T-cell (primary cell): ENCODE measurements around the gene NHS. TPM values are rescaled to one million over a fixed set of nuclear protein-coding genes. Genes with fewer than 3 reads are reported as not detected.
A peak's percentile ranks its signal among the peaks of the same experiment; 100 is the strongest.

Source experiments
- ATAC-seq, 4 experiments: fragments of 200-7000 bp in 3 of 4; fragments of 150-1000 bp in 1 of 4; cut with Tn5 transposase; replicated peaks in 1 of 4; 1 replicate in 3 of 4; 2 replicates in 1 of 4; pipeline ENCODE4 v1.10.0; 2021; ENCODE audit warnings: moderate library complexity in 3 of 4, mild to moderate bottlenecking in 2 of 4, moderate number of reproducible peaks in 1 of 4
- CTCF ChIA-PET, 2 donors: fragments of 300-600 bp; sonication (Branson Sonifier 250); formaldehyde crosslinking; loops; one replicate each; lab custom pipeline; 2022; ENCODE audit warnings: antibody characterized with exemption in 2 of 2; lab: Charles Lee
- POLR2A ChIA-PET, 2 donors: fragments of 300-600 bp; sonication (Branson Sonifier 250); formaldehyde crosslinking; loops; one replicate each; lab custom pipeline; 2022; ENCODE audit warnings: antibody characterized with exemption in 2 of 2; lab: Charles Lee
- DNase-seq, 35 experiments: peaks; one replicate each; pipeline versions ENCODE4 v3.0.0 to v3.0.0-alpha.2; 2013 to 2023
- H3K27ac ChIP-seq: one replicate; pipeline ENCODE4 v1.5.1; 2013; ENCODE audit warnings: low read length
- H3K27me3 ChIP-seq, 2 experiments: replicated peaks in 1 of 2; 1 replicate in 1 of 2; 2 replicates in 1 of 2; pipeline versions ENCODE4 v1.6.1 to v1.7.0; 2013; ENCODE audit warnings: low read length in 1 of 2, mixed read lengths in 1 of 2; ENCODE audit not compliant: control insufficient read depth in 2 of 2, insufficient read depth in 2 of 2; ENCODE audit errors: extremely low read depth in 1 of 2
- H3K36me3 ChIP-seq, 2 donors: 1 replicate in 1 of 2; 2 replicates in 1 of 2; pipeline versions ENCODE4 v1.6.1 to v1.7.0; 2013; ENCODE audit warnings: low read length in 1 of 2; ENCODE audit not compliant: control insufficient read depth in 2 of 2, insufficient read depth in 1 of 2; ENCODE audit errors: extremely low read depth in 1 of 2
- H3K4me1 ChIP-seq, 2 experiments: 1 replicate in 1 of 2; 2 replicates in 1 of 2; pipeline versions ENCODE4 v1.6.1 to v1.7.0; 2013; ENCODE audit warnings: low read length in 2 of 2, mixed read lengths in 1 of 2; ENCODE audit not compliant: insufficient read depth in 2 of 2, control insufficient read depth in 1 of 2; ENCODE audit errors: extremely low read depth in 1 of 2
- H3K4me3 ChIP-seq, 2 donors: 1 replicate in 1 of 2; 2 replicates in 1 of 2; pipeline versions ENCODE4 v1.5.1 to v1.7.0; 2013; ENCODE audit warnings: mild to moderate bottlenecking in 2 of 2, low read length in 1 of 2, moderate library complexity in 1 of 2; ENCODE audit not compliant: control insufficient read depth in 1 of 2; ENCODE audit errors: extremely low read depth in 1 of 2
- H3K9me3 ChIP-seq: 2 replicates; pipeline ENCODE4 v1.7.0; 2013
- H3K27ac Mint-ChIP-seq, 2 donors: one replicate each; pipeline ENCODE4 v1.8.0; 2020 to 2021; ENCODE audit warnings: mild to moderate bottlenecking in 2 of 2, mixed read lengths in 2 of 2
- H3K27me3 Mint-ChIP-seq, 2 donors: one replicate each; pipeline ENCODE4 v1.8.0; 2021 to 2022; ENCODE audit warnings: mixed read lengths in 2 of 2
- H3K36me3 Mint-ChIP-seq: one replicate; pipeline ENCODE4 v1.8.0; 2021; ENCODE audit warnings: mixed read lengths
- H3K4me1 Mint-ChIP-seq, 3 donors: one replicate each; pipeline ENCODE4 v1.8.0; 2020 to 2022; ENCODE audit warnings: mixed read lengths in 3 of 3, mild to moderate bottlenecking in 1 of 3
- H3K4me3 Mint-ChIP-seq, 3 donors: one replicate each; pipeline ENCODE4 v1.8.0; 2020 to 2022; ENCODE audit warnings: mild to moderate bottlenecking in 3 of 3, mixed read lengths in 3 of 3, moderate library complexity in 3 of 3
- H3K9me3 Mint-ChIP-seq, 3 donors: one replicate each; pipeline ENCODE4 v1.8.0; 2020 to 2022; ENCODE audit warnings: mixed read lengths in 3 of 3
- WGBS: methylation state at CpG from one replicate; pipeline ENCODE4 v1.1.5; 2013; ENCODE audit warnings: missing lambda C conversion rate; ENCODE audit not compliant: insufficient coverage; 5-methylcytosine and 5-hydroxymethylcytosine counted together
- total RNA-seq, 35 experiments: library from RNA in 6 of 35; stranded (reverse) in 6 of 35; fragments of 120-200 nt in 1 of 35; gene quantifications; one replicate each; pipeline versions ENCODE4 v1.2.1 to v1.2.4 and lab custom pipeline; 2013 to 2026

Gene NHS
- total RNA-seq, 5 donors from 2014 or later (not counting 1 experiment from before 2014, with no cell fraction given): 0.03 to 0.20 (median 0.11) TPM; not detected in 1

- CTCF ChIA-PET: interaction anchor here in 1 of 2 donors (0.7 kb wide), 1 partner anchor 208 kb away, joined by 9 read pairs; no protein-coding TSS in a partner anchor
- peaks cover 0 to 11% of the 10 kb centered on the region in 2 experiments for H3K27me3 ChIP-seq
- H3K36me3 ChIP-seq: no peaks in the 10 kb centered on the region
- WGBS: no CpG with 5 or more reads among the region's 5 CpGs
- Mint-ChIP-seq H3K27ac (peak overlapping the region in 1 of 2 donors; percentile 89), H3K4me1 (peaks cover 21 to 30% (median 22%) of the 10 kb centered on the region in 3 donors), H3K27me3 (peaks cover 2 to 3% of the 10 kb centered on the region in 2 donors), H3K9me3 (no peaks in the 10 kb centered on the region), H3K36me3 (no peaks in the 10 kb centered on the region), H3K4me3 (peak overlapping the region; percentile 86 to 98 (median 93))
- no peak for DNase-seq
- POLR2A ChIA-PET: interaction anchor here (0.7 kb wide), 3 partner anchors 250 to 940 kb away, joined by 3 to 11 read pairs (median 11); no protein-coding TSS in a partner anchor
- H3K27ac ChIP-seq: peak overlapping the region; percentile 61
- H3K4me1 ChIP-seq: peaks cover 7 to 21% of the 10 kb centered on the region in 2 experiments
- peak overlapping the region; percentile 59 to 60 for H3K4me3 ChIP-seq
- H3K9me3 ChIP-seq: no peaks in the 10 kb centered on the region
- no peak for ATAC-seq
Observed at GRCh38 chrX:17736478-17736855, 361.5 kb downstream of the NHS start.

DNA sequence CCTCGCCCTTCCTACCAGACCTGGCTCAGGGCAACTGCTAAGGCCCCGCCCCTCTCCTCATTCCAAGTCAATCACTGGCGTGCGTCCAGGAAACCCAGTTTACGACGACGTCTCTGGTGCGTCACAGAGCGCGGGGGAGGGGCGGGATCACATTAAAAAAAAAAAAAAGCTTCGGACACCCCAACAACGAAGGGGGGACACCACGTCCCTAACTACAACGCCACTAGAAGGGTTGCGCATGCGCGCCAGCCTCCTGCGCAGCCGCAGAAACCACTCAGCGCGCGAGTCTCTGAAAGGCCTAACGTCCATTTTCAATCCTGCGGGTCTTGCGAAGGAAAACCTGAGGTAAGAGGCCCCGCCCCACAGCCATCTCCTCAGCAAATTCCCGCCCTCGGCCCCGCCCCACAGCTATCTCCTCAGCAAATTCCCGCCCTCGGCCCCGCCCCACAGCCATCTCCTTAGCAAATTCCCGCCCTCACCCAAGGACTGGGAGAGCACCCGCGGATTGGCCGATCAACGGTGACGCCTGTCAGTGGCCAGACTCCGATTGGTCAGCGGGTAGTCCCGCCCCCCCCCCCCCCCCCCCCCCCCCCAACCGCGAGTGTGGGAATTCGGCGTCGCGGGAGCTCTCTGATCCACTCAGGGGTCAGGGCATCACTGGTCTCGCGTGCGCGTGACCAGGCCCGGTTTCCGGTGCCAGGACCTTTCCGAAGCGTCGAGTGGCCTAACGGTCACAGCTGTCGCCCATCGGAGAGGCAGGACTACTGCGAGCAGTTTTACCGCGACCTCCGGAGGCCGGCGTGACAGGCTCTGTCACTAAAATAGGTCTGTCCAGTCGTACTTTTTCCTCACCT is 362.1 kb downstream of the NHS start, which contains the start of gene SCML1:
Gene SCML1, plus strand, starts transcription at position 638 of the 854 bp plus-strand sequence. CDS start 6,694 bp downstream, outside the sequence.
- ATAC-seq (peak; percentile 75 to 85 (median 84)), DNase-seq (peak; percentile 63 to 88 (median 77))
- Histone ChIP-seq H3K27me3 (peaks cover 0 to 9% of the 10 kb centered on the region in 2 experiments), H3K27ac (peak within 1 kb of the TSS; percentile 64), H3K4me3 (peak within 1 kb of the TSS; percentile 60 to 80), H3K9me3 (no peaks in the 10 kb centered on the region), H3K36me3 (no peaks in the 10 kb centered on the region), H3K4me1 (peaks cover 8 to 21% of the 10 kb centered on the region in 2 experiments)
- peak within 1 kb of the TSS; percentile 89 to 93 for H3K27ac Mint-ChIP-seq
- CTCF ChIA-PET: interaction anchor here in 1 of 2 donors (0.7 to 1.0 kb wide), 2 partner anchors 208 to 1597 kb away, joined by 3 to 9 read pairs; no protein-coding TSS in a partner anchor
- H3K4me3 Mint-ChIP-seq: peak within 1 kb of the TSS; percentile 86 to 98 (median 93)
- H3K36me3 Mint-ChIP-seq: no peaks in the 10 kb centered on the region
- WGBS: 1% methylated on average over 11 of the region's 67 CpGs
- no peaks in the 10 kb centered on the region for H3K9me3 Mint-ChIP-seq
- H3K4me1 Mint-ChIP-seq: peaks cover 22 to 34% (median 26%) of the 10 kb centered on the region in 3 donors
- peaks cover 0 to 2% of the 10 kb centered on the region in 2 donors for H3K27me3 Mint-ChIP-seq
- POLR2A ChIA-PET: interaction anchor here (0.7 kb wide), 4 partner anchors 249 to 1610 kb away, joined by 3 to 11 read pairs (median 7); no protein-coding TSS in a partner anchor

- no peaks in the 10 kb centered on the region for H3K36me3 Mint-ChIP-seq
- peak in 3 of 4 experiments; percentile 21 to 43 (median 31) for ATAC-seq
- H3K4me1 Mint-ChIP-seq: peaks cover 26 to 40% (median 26%) of the 10 kb centered on the region in 3 donors
- H3K27me3 ChIP-seq: peaks cover 0 to 7% of the 10 kb centered on the region in 2 experiments
- no peaks in the 10 kb centered on the region for H3K9me3 ChIP-seq
- peak overlapping the region; percentile 86 to 98 (median 93) for H3K4me3 Mint-ChIP-seq
- WGBS: 0% methylated on average over 1 of the region's 15 CpGs
- H3K36me3 ChIP-seq: no peaks in the 10 kb centered on the region
- ChIA-PET CTCF (interaction anchor here in 1 of 2 donors (1.0 kb wide), 1 partner anchor 1596 kb away, joined by 3 read pairs; no protein-coding TSS in a partner anchor), POLR2A (interaction anchor here in 1 of 2 donors (0.7 kb wide), 1 partner anchor 1609 kb away, joined by 3 read pairs; no protein-coding TSS in a partner anchor)
- H3K27ac Mint-ChIP-seq: peak overlapping the region; percentile 86 to 93
- peak overlapping the region; percentile 64 for H3K27ac ChIP-seq
- no peaks in the 10 kb centered on the region for H3K9me3 Mint-ChIP-seq
- peak in 10 of 35 experiments; percentile 2 to 37 (median 24) for DNase-seq
- H3K4me3 ChIP-seq: peak overlapping the region; percentile 60 to 80
- H3K4me1 ChIP-seq: peaks cover 8 to 21% of the 10 kb centered on the region in 2 experiments
- peaks cover 0 to 2% of the 10 kb centered on the region in 2 donors for H3K27me3 Mint-ChIP-seq
Observed at GRCh38 chrX:17737710-17737985, 362.6 kb downstream of the NHS start.

DNA sequence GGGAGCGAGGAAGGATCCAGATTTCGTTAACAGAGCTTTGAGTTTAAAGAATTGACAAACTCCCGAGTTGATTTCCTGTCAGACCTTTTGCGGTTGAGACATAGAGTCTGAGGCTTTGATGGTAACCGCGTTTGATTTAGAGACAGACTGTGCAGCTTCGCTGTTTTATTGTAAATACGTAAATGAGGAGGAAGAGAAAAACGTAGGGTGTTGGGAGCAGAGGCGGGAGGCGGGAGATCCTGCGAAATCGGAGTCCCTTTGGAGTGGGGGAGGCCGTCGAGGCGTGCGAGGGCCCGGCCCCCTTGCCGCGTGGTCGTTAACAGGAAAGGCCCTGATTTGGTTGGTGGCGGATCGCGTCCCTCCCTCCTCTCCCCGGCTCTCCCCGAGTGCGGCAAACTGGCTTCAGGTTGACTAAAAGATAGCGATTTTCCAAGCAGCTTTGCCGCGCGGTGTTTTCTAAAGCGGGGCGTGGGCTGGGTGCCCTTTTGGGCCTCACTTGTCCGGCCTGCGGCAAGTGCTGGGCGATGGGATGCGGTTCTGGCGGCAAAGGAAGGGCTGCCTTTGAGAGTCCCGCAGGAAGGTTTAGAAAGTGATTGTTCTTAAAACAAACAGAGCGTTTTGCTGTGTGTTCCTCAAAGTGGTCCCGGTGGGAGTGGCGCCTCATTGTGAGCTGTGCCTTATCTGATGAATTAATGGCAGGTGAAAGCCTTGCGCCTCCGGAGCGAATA is 363.1 kb downstream of the NHS start:
- H3K27me3 ChIP-seq: peaks cover 0 to 7% of the 10 kb centered on the region in 2 experiments
- Mint-ChIP-seq H3K4me1 (peaks cover 26 to 44% (median 31%) of the 10 kb centered on the region in 3 donors), H3K27me3 (peaks cover 0 to 2% of the 10 kb centered on the region in 2 donors), H3K27ac (peak overlapping the region; percentile 86 to 93), H3K4me3 (peak overlapping the region; percentile 86 to 98 (median 93)), H3K36me3 (no peaks in the 10 kb centered on the region), H3K9me3 (no peaks in the 10 kb centered on the region)
- H3K27ac ChIP-seq: peak overlapping the region; percentile 64
- H3K4me1 ChIP-seq: peaks cover 8 to 21% of the 10 kb centered on the region in 2 experiments
- ATAC-seq (peak; percentile 46 to 75 (median 52)), DNase-seq (peak in 34 of 35 experiments; percentile 5 to 76 (median 45))
- H3K9me3 ChIP-seq: no peaks in the 10 kb centered on the region
- 1% methylated on average over 13 of the region's 45 CpGs for WGBS
- CTCF ChIA-PET: interaction anchor here in 1 of 2 donors (1.0 kb wide), 1 partner anchor 1595 kb away, joined by 3 read pairs; no protein-coding TSS in a partner anchor
- POLR2A ChIA-PET: interaction anchor here in 1 of 2 donors (0.7 kb wide), 1 partner anchor 1609 kb away, joined by 3 read pairs; no protein-coding TSS in a partner anchor
- H3K4me3 ChIP-seq: peak overlapping the region; percentile 60 to 80
- H3K36me3 ChIP-seq: no peaks in the 10 kb centered on the region

GRCh38 chrX:17738737-17739535 is 363.9 kb downstream of the NHS start:
- no peak for DNase-seq
- Histone ChIP-seq H3K9me3 (no peaks in the 10 kb centered on the region), H3K27me3 (peaks cover 0 to 7% of the 10 kb centered on the region in 2 experiments), H3K4me3 (peak overlapping the region; percentile 60 to 80), H3K4me1 (peaks cover 13 to 21% of the 10 kb centered on the region in 2 experiments), H3K36me3 (no peaks in the 10 kb centered on the region), H3K27ac (no peak overlapping the region)
- ChIA-PET POLR2A (no interaction called here), CTCF (no interaction called here)
- no peak for ATAC-seq
- Mint-ChIP-seq H3K27ac (peak overlapping the region; percentile 86 to 93), H3K9me3 (no peaks in the 10 kb centered on the region), H3K27me3 (peaks cover 0 to 2% of the 10 kb centered on the region in 2 donors), H3K4me1 (peaks cover 26 to 47% (median 36%) of the 10 kb centered on the region in 3 donors), H3K36me3 (no peaks in the 10 kb centered on the region), H3K4me3 (peak overlapping the region; percentile 86 to 98 (median 93))
- 20% methylated on average over 1 of the region's 6 CpGs for WGBS
